ENCODE data around the gene CERK. TPM values are rescaled to one million over a fixed set of nuclear protein-coding genes. Genes with fewer than 3 reads are reported as not detected.

CERK gene
- total and polyA plus RNA-seq, 8 donors: 25.0 to 44.0 (median 40.4) TPM

GRCh38 chr22:46687460-46687859 lies 50.6 kb downstream of the CERK start:
- TF ChIP-seq, protein P1, sequence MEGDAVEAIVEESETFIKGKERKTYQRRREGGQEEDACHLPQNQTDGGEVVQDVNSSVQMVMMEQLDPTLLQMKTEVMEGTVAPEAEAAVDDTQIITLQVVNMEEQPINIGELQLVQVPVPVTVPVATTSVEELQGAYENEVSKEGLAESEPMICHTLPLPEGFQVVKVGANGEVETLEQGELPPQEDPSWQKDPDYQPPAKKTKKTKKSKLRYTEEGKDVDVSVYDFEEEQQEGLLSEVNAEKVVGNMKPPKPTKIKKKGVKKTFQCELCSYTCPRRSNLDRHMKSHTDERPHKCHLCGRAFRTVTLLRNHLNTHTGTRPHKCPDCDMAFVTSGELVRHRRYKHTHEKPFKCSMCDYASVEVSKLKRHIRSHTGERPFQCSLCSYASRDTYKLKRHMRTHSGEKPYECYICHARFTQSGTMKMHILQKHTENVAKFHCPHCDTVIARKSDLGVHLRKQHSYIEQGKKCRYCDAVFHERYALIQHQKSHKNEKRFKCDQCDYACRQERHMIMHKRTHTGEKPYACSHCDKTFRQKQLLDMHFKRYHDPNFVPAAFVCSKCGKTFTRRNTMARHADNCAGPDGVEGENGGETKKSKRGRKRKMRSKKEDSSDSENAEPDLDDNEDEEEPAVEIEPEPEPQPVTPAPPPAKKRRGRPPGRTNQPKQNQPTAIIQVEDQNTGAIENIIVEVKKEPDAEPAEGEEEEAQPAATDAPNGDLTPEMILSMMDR (IDR thresholded peaks at IDR 0.05): no peak
- DNase-seq: no peak
- H3K36me3 ChIP-seq: peaks cover 0 to 79% of the 10 kb centered on the region in 2 donors

DNA sequence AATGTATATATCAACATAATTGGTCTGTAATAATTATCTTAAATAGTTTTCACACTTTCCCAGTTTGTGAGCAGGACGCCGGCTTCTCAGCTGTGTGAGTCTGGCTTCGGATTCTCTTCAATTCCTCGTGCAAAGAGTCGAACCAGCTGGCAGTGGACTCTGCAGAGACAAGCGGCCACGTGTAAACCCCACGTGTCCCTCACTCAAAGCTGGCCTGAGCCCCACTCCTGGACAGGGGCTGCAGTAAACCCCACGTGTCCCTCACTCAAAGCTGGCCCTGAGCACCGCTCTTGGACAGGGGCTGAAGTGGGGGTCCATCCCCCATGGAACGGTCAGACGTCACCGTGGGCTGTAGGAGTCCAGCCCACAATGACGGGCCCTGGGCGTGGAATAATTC lies 51.0 kb downstream of the CERK start:
- peaks cover 0 to 75% of the 10 kb centered on the region in 2 donors for H3K36me3 ChIP-seq
- TF ChIP-seq, protein P1 (IDR thresholded peaks at IDR 0.05): no peak
- ATAC-seq: no peak
- no peaks in the 10 kb centered on the region for H3K27me3 ChIP-seq
- H3K4me3 ChIP-seq: no peak overlapping the region
- H3K9me3 ChIP-seq: no peaks in the 10 kb centered on the region
- H3K4me1 ChIP-seq: peaks cover 0 to 43% of the 10 kb centered on the region in 2 donors
- intact Hi-C loops (cut with DNase I): no loop called here
- no peak for DNase-seq
- peak overlapping the region in 1 of 2 donors; percentile 55 for H3K27ac ChIP-seq

More at GRCh38 chr22:46687460-46687859, 50.6 kb downstream of the CERK start:
- Histone ChIP-seq H3K4me3 (no peak overlapping the region), H3K27ac (no peak overlapping the region), H3K4me1 (peaks cover 0 to 43% of the 10 kb centered on the region in 2 donors), H3K9me3 (no peaks in the 10 kb centered on the region), H3K27me3 (no peaks in the 10 kb centered on the region)
- intact Hi-C loops (cut with DNase I): no loop called here
- ATAC-seq: no peak

- peaks cover 0 to 69% of the 10 kb centered on the region in 2 donors for H3K36me3 ChIP-seq
- ATAC-seq: peak; percentile 28
- H3K4me1 ChIP-seq: peaks cover 0 to 43% of the 10 kb centered on the region in 2 donors
- no peaks in the 10 kb centered on the region for H3K27me3 ChIP-seq
- no peaks in the 10 kb centered on the region for H3K9me3 ChIP-seq
- no peak overlapping the region for H3K4me3 ChIP-seq
- peak overlapping the region in 1 of 2 donors; percentile 55 for H3K27ac ChIP-seq
- TF ChIP-seq, protein P1 (IDR thresholded peaks at IDR 0.05): no peak
- DNase-seq: no peak
- intact Hi-C loops (cut with DNase I): no loop called here
These were observed 51.6 kb downstream of the CERK start for GRCh38 chr22:46686221-46687047.

DNA sequence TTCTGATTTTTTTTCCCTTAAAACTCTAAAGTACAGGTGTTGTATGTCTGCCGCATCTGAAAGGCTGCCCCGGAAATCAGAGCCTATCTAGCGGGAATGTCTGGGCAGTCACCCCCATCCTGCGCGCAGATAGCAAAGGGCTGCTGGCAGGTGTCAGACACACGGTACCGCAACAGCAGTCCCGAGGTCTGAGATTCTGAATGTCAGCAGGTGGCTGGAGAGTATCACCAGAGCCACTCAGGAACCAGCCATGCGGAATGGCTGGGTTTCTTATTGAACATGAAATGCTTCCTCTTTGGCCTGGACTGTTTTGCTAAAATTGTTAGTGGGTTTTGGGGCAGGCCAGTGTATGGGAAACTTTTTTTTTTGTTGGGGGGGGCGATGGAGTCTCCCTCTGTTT lies 53.3 kb downstream of the CERK start:
- intact Hi-C loops (cut with DNase I): no loop called here
- TF ChIP-seq, protein P1 (IDR thresholded peaks at IDR 0.05): no peak
- Histone ChIP-seq H3K4me3 (no peak overlapping the region), H3K36me3 (peaks cover 0 to 51% of the 10 kb centered on the region in 2 donors), H3K27me3 (no peaks in the 10 kb centered on the region), H3K4me1 (peaks cover 0 to 43% of the 10 kb centered on the region in 2 donors), H3K27ac (no peak overlapping the region), H3K9me3 (no peaks in the 10 kb centered on the region)
- no peak for DNase-seq
- peak; percentile 8 for ATAC-seq

DNA sequence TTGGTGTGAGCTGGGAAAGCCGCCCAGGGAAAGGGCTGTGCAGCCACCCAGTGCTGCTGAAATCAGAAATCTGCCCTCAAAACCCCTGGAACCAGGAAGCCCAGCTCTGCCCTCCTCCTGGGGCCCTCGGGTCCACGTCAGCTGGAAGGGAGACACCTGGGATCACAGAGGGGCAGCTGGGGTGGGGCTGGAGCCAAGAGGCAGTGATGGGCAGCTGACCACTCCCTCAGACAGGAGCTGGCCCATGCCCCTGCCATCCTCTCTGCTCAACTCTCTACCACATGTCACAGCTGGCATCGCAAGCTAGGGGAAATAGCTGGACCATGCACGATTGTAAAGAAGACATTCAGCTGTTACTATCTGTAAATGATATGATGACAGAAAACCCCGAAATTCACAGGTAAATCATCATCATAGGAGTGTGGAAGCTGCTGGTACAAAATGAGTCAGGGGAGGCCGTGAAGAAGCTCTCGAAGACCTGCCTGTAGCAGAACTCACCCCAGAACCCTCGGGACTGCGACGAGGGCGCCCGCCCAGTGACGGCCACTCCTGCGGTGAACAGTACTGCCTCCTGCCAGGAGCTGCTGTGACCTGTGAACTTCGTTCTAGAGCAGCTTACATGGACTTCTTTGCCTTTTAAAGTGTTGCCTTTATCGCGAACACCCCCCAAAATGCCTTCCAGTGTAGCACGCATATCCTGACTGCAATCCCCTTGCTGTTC lies 55.9 kb downstream of the CERK start:
- ATAC-seq: no peak

More for the DNA sequence above, 55.9 kb downstream of the CERK start:
- TF ChIP-seq, protein P1 (IDR thresholded peaks at IDR 0.05): no peak
- H3K9me3 ChIP-seq: no peaks in the 10 kb centered on the region
- H3K4me3 ChIP-seq: no peak overlapping the region
- H3K27me3 ChIP-seq: no peaks in the 10 kb centered on the region
- peaks cover 0 to 41% of the 10 kb centered on the region in 2 donors for H3K4me1 ChIP-seq
- DNase-seq: no peak
- H3K27ac ChIP-seq: no peak overlapping the region
- intact Hi-C loops (cut with DNase I): no loop called here
- peaks cover 0 to 44% of the 10 kb centered on the region in 2 donors for H3K36me3 ChIP-seq
